HG03521 (cell line): ENCODE data around the gene ANGPTL2.

Experiments used
- ATAC-seq: cut with Tn5 transposase; IDR thresholded peaks from one replicate; pipeline ENCODE4 v1.9.1; 2021; ENCODE audit warnings: mild to moderate bottlenecking, moderate library complexity; ENCODE audit not compliant: unreplicated experiment

ANGPTL2 gene

DNA sequence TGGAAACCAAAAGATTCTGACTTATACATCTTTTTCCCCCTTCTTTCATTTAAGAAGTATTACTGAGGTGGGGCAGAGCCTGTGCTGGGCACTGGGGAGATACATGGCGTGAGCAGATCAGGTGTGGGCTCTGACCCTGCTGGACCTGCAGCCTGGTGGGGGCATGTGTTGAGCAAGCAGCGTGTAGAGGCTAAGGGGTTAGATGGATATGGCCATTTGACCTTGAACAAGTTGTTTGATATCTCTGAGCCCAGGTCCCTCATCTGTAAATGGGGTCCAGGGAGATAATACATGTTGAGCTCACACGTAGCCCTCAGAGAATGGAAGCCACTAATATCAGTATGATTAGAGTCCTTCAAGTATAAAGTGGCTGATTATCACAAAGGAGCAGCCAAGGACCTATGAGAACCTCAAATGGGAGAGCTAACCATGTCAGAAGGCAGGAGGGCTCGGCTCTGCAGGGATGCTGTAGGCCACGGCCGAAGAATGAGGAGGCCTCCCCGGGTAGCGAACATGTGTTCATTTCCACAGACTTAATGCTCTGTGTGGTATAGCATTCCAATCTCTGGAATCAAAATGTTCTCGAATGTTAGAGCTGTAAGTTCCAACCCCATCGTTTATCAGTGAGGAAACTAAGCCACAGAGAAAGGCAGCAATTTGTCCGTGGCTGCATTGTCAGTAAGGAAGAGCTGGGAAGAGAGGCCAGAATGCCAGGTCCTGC lies 15.4 kb upstream of the ANGPTL2 start:
- no peak for ATAC-seq

DNA sequence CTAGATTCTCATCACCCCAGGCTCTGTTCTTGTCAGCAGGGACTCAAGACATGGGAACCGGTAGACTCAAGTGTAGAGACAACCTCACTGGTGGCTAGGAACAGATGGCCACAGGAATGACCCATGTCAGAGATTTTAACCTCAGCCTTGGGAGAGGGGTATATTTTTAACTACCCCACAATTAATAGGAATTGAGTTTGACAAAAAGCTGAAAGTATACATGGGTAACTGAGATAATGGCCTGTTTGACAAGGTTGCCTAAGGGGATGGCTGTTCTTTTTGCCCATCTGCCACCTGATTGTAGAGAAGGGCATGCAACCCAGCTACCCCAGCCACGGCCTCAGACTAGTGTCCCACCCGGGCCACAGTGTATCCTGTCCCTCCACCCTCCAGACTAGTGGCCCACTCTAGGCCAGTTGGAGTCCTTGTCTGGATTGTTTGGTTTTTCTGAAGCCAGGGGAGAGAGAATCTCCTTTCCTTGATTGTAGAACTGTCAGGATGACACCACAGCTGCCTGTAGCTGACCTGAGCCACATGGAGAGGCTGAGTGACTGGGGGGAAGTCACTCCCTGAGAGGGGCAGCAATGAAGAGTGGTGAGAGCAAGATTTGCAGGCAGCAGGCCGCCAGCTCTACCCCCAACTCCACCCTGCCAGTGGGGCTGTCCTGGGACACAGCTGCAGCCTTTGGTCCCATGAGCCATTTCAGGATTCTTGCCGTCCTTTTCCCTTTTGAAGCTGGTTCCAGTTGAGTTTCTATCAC lies 14.6 kb upstream of the ANGPTL2 start:
- no peak for ATAC-seq

DNA sequence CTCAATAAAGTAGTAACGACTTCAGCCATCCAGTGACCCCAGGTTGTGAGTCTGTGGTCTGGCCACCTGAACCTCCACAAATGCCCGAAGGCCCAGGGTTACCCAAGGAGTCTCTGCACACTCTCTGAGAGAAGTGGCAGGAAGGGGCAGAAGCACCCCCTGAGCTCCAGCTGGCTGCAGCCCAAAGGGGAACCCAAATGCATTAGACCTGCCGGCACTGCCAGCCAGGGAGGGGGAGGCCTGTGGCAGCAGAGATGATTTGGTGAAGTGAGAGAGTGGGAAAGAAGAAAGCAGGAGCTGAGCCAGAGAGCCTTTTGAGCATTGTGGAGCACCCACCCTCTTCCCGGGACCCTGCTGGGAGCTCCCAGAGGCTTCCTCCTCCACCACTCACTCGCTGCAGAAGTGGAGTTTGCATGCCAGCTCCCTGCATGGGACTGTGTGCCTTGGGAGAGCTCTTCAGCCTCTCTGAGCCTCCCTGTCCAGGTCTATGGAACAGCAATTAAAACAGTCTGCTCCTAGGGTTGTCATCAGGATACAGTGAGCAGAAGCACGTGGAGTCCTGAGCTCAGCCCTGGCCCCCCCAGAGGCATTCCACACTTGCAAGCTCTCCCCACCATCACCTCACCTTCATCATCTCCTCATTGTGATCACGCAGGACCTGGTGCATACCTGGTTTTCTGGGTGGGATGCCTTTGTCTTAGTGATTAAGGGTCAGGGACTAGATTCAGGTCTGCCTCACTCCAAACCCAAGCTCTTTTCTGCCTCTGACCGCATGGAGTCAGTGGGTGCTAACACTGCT lies 13.8 kb upstream of the ANGPTL2 start:
- ATAC-seq, result no peak

DNA sequence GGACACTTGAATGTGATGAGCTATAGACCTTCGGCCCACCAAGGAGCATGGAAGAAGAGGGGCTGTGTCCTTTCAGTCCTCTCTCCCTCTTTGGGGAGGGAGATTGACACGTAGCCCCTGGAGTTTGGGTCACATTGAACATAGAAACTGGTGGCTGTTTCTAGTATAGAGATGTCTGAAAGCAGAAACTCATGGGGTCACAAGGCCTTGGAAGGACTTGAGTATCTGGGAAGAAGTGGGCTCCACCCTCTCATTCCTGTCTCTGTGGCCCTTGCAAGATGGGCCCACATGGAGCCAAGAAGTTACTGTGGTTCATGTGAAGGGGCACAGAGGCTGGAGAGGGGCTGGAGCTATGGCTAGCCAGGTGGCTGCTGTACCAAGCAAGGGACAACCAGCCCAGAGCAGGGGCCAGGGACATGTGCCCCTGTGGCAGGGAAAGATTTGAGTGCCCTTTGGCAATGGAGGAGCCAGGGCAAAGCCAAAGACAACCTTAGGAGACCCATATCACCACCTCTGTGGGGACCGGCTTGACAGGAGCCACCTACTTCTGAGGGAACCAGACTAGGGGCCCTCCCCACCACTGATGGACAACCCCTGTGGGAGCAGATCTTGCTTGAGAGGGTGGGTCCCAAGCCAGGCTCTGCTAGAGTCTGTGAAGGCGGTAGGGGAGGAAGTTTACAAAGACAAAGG lies 12.8 kb upstream of the ANGPTL2 start:
- no peak for ATAC-seq

DNA sequence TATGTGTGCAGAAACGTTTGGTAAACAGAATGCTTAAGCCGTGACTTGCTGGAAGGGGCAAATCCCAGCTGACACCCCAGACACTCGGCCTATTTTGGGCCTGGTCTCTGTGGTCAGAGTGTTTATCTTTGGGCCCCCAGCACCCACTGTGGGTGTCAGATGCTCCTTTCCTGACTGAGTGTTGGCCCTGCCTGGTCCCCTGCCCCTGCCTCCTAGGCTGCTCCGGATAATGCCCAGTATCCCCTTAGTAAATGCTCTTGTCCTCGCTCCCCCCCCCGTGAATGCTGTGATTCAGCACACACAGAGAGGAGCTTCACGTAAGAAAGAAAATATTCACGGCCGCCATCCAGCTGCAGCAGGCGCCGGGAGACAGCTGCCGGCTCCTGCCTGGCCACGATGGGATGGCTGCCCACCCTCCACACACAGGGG lies 11.3 kb upstream of the ANGPTL2 start:
- ATAC-seq, result no peak

DNA sequence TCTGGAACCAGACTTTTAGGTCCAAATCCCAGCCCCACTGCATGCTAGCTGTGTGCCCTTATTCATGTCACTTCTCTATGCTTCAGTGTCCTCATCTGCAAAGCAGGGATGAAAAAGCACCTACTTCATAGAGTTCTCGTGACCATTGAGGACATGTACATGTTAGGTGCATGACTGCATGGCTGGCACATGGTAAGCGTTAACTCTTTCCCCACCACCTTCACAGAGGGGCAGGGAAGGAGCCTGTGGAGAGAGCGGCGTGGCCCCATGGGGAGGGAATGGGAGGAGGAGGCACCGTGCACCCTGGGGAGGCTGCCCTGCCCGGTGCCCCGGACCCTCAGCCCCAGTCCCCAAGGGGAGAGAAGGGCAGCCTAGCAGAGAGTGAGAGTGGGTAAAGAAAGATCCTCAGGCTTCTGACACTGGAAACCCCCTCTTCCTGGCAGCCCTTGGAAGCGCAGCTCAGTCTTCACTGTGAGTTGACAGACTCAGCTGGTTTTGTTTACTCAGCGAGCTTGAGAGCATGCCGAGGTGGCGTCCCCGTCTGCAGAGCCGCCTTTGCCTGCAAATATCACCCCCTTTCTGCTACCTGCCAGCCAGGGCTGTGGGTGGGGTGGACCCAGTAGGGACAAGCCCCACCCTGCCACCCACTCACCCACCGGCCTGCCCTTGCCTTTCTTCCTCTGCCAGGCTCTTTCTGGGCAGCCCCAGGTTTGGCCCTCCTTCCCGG lies 10.6 kb upstream of the ANGPTL2 start:
- no peak for ATAC-seq

DNA sequence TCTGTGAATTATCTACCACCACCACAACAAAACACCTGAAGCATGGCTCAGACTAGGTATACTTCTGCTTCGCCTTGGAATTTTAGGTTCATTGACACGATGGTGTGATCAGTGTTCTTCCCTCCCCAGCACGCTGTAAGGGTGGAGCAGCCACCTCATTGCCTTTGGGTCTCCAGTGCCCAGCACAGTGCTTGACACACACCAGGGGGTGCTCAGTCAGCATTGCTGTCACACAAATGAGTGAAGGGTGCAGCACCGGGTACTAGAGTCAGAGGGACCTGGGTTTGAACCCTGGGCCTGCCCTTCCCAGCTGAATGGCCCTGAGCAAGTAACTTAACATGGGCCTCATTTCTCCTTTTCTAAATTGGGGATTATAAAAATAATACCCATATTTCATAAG lies 9.9 kb upstream of the ANGPTL2 start:
- ATAC-seq, result no peak

DNA sequence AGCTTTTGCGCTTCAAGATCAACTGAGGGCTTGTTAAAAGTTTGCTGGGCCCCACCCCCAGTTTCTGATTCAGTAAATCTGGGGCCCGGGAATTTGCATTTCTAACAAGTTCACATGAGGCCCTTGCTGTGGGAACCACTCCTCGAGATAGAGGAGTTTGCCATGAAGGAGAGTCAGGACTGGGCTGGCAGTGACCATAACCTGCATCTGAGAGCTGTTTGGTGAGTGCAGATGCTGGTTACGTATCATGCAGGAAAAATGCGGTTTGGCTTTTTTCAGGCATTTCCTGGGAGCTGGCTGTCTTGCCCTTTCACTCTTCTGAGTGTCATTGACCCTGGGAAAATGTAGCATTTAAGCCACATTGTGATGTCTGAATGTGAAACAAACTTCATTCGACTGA lies 9.4 kb upstream of the ANGPTL2 start:
- ATAC-seq, result no peak

DNA sequence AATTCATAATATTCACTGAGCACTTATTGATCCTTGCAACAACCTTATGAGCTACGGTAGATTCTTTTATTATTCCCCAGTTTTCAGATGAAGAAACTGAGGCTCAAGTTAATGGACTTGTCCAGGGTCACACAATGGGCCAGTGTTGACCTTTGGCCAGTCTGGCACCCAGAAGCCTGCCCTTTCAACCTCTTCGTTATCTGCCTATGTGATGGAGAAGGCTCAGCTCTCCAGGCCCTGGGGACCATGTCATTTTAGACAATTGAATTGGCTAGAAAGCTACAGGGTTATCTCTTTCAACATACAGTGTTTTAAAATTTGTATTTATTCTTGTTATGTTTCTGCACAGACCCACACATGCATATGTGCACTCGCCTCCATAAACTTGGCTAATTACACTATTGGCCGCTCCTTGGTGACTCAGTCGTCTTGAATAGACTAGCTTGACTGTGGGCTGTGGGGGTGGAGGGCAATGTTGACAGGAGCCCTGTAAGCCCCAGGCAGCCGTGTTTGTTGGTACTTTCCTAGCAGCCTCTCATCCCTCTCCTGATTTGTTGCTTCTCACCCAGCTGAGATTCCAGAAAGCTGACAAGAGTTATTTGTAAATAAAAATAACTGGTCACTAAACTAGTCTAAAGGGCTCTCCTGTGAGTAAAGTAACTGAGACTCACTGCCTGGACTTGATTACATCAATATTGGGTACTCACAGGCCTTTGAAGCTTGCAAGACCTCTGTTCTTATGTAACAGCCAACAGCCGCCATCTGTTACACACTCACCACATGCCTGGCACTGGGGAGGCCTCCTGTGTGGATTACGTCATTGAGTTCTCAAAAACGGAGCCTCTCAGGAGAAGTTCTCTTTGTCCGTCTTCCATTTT lies 8.5 kb upstream of the ANGPTL2 start:
- ATAC-seq, result no peak

DNA sequence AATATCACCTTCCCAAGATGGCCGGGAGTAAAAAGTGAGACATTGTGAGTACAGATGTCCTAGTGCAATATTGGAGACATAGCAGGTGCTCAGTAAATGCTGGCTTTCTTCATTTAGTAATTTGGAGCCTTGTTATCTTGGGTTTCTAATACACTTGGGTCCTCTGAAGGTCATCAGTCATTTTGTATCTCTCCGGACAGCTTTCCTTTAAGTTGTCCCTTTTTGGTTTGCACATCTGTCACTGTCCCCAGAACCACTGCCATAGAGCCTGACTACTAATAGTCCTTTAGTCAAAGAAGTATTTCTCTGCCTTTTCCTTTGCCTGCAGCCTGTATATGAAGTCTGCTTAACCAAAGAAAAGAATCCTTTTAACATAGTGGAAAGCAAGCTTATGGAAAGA lies 7.8 kb upstream of the ANGPTL2 start:
- ATAC-seq, result no peak

DNA sequence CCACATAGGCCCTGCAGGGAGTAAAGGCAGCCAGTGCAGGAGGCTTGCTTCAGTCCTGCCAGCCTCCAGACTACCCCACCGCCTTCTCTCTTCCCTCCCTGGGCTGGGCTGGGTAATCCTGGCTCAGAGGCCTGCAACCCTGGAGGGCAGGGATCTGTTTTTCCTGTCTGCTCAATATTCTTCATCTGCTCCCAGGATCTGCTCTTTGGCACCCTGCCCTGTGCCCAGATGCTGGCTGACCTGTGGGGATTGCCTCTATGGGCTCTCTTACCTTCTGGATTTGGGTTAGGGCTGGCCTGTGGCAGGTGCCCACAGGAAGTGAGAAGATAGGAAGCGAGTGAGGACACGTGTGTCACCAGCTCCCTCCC lies 7.3 kb upstream of the ANGPTL2 start:
- ATAC-seq, result no peak

DNA sequence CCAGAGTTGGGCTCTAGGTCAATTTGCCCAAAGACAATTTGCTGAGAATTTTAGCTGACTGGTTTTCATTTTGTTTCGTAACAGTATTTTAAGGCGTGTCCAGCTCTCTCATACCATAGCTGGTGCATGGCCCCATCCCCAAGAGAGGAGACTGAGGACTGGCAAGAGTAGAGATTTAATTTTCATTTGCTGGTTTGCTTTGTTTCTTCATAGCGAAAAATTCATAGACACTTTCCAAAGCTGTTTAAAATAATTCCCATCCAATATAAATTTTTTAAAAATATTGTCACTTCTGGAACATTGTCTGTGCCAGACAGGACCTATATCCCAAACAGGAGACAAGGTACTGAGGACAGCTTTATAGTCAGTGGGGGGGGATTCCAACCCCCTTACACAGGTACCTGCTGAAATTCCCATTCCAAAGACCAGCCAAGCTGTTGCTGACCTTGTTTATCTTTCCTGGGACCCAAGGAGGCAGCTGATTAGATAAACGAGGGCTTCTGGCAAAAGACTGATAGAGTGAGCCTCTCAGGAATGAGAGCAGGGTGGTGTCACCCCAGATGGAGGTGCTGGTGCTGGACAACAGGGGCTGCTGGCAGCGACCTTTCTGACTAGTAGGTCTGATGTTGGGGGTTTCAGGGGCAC lies 6.8 kb upstream of the ANGPTL2 start:
- no peak for ATAC-seq

DNA sequence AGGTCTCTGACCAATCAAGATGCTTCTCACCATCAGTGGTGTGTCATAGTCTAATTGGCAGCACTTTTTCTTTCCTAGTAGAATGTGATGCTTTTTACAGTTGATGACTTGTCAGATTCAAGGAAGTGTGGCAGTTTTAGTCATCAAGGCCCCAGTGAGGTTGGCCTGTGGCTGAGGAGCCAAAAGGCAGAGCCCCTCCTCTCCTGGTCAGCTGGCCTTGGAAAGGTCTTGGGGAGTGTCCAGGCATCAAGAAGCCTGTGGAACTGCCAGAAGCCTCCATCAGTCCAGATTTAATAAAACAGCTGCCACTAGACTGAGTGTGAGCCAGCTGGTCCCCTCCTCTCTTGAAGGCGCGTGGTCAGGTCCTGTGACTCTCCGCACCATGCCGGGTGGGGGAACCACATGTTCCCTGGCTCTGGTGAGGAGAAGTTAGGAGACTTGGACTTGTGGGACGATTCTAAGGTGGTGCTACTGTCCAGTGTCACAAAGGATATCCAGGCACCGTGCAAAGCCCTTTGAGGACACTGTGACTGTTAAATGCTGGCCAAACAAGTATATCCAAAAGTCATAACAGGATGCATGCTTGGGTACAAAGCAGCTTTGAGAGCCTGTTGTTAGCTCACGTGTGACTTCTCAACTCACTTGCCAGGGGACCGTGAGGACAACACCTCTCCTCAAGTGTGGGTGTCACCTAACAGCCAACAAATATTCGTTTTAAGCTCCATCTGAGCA lies 6.1 kb upstream of the ANGPTL2 start:
- no peak for ATAC-seq

DNA sequence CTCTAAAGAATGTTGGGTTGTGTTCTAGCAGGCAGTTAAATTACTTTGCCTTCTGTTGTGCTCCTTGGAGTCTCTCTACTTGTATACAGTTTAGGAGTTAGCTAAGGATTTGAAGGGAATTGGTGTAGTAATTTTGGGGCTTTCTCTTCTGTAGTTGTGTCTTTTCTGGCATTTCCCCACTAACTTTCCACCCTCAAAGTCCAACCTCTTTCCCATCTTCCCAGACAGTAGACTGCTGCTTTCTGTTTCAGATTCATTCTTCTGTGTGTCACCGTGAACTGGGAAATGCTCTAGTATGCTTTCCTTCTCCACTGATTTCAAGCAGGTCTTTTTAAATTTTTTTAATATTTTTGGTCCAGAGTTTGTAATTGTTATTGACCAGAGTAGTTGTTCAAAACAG lies 4.5 kb upstream of the ANGPTL2 start:
- no peak for ATAC-seq

DNA sequence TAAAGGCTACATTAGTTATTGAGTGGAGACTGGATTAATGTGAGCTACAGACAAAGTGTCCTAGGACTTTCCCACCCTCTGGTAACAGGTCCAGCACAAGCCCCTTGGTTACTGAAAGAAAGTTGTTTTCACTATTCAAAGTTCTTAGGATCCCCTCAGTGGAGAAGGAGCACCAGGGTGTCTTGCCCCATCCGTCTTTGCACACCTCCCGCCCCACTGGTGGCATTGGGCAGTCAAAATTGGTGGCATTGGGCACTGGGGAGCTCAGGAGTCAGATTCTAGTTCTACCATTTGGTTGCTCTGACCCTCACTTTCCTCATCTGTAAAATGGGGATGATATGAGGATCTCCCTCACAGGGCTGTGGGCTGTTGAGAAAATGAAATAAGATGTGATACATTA lies 2.4 kb upstream of the ANGPTL2 start:
- no peak for ATAC-seq

DNA sequence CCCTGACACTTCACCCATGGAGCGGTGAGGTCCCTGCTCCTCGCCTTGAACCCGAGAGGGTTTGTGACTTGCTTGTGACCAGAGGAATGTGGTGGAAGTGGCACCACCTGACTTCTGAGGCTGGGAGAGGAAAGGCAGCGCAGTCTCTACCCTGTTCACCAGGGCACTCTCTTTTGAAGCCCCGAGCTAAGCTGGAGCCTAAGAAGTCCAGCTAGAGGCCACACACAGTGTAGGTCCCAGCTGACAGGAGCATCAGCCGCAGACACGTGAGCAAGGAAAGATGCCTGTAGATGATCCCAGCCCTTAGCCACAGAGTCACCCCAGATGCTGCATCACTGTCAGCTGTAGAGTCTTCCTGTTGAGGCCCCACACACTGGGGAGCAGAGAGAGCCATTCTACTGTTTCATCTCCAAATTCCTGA lies 1.7 kb upstream of the ANGPTL2 start:
- ATAC-seq, result no peak

DNA sequence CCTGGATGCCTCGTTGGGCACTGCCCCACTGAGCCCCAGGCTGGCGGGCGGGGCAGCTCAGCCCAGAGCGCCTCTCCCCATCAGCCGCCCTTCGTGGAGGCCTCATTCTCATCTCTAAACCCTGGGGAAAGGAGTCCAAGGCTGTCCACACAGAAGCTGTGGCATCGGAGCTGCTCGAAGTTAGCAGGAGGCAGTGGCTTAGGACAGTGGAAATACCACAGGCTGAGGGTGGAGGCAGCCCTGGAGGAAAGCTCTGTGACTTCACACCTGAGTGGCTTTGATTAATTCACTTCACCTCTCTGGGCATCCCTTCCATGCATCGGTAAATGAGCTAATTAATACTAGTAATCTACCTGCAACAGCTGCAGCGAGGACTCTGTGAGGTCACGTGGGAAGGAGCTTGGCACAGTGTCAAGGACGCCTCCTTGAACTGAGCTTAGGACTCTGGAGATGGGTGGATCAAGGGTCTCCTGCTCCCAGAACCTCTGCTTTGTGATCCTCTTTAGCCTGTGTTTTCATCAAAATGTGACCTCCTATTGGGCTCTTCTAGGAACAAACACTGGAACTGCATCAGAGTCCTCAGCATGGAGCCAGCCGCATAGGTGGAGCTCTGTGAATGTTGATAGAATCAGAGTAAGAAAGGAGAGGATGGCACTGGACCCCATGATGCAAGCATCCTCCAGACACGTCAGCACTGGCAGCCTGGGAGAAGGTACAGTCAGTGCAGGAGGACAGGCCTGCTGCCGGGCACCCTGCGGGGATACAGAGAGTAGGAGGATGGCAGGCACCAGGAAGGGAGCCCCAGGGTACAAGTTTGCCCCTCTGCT lies 842 bp upstream of the ANGPTL2 start:
- ATAC-seq, result no peak
